HG03135 (cell line): ENCODE measurements around the gene NKIRAS2.

Experiments used
- ATAC-seq: cut with Tn5 transposase; IDR thresholded peaks from one replicate; pipeline ENCODE4 v1.9.1; 2021; ENCODE audit warnings: mild to moderate bottlenecking, moderate library complexity; ENCODE audit not compliant: unreplicated experiment

The NKIRAS2 gene

DNA sequence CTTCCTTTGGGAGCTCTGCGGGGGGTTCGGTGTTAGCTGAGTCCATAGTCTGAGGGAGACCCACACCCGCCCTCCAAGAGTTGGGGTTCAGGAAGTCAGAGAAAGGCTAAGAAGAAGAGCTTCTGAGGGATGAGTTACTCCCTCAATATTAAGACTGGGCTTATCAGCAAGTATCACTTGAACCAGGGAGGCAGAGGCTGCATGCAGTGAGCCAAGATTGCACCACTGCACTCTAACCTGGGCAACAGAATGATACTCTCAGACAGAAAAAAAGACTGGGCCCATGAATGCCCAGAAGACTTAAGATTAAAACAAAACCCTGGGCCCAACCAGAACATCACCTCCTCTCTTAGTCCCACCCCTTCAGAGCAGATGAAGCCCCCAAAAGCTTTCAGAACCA lies 6.0 kb downstream of the NKIRAS2 start:
- no peak for ATAC-seq

DNA sequence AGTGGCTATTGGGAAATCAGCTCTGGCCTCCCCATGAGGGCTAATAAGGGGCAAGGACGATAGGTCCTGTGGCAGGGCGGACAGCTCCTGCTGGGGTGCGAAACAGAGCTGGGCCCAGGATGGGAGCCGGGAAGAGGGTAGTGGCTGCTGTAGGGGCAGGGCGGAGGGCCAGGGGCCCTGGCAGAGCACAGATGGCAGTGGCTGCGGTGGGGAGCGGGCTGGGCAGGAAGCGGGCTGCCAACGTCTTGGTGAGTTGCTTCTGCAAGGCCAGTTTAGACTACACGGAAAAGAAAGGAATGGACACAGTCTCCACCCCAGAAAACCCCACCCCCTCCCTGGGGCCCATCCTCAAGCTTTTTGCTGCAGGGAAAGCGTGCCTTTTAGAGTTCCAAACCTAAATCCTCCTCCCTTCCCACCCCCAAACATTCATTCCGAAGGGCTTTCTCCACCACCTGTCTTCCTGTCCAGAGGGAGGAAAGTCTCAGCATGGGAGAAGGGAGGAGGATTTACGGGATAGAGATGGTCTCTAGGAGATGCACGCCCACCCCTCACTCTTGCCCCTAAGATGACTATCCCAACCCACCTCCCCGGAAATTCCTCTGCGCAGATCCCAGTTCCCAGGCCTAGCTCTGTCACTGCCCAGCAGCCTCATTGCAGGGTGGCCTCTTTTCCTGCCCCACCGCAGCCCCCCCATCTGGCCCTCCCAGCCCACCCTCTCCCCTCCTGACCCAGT lies 7.1 kb downstream of the NKIRAS2 start:
- no peak for ATAC-seq

DNA sequence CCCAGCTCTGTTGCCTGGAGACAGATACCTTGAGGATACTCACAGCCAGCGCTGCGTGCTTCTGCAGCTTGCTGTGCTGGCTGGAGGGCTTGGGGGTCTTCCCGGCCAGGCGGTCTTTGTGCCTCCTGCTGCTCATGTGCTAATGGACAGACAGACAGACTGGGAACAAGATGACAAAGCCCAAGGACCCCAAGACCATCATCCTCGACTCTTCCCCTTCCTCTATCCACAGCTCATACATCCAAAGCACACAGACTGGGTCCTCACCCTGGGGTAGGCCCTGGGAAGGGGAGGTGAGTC lies 7.7 kb downstream of the NKIRAS2 start:
- ATAC-seq = no peak

DNA sequence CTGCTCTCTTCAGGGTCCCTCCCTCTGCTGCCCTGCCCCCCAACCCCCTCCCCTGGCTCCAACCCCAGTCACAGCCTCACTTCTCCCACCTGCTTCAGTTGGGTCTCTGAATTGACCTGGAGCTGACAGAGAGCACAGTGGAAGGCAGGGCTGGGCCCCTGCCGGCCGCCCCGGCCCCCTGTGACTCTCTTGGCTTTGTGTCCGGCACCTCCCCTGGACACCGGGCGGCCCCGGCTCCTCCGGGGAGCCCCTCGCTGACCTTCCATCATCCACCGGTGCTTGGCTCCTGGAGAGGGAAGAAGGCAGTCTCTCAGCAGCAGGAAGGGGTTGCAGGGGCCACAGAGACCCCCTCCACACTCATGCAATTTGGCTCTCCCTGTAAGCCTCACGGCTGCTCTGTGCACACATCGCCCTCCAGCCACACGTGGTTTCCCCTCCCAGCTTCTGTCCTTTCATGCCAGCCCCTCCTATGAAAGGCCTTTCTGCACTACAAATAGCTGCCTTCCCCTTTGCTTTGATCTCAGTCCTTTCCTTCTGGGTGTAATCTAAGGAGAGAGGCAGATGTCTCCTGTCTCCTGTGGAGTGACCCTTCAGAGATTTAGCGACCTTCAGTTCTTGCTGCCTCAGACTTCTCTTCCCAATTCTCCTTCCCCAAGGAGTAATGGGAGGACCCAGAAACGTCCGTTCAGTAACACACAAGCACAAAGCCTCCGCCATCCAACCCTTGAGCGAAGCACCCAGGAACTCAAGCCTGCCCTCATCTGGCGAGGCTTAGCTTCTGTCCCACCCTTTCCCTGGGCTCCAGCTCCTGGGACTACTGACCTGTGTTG lies 8.3 kb downstream of the NKIRAS2 start:
- no peak for ATAC-seq

DNA sequence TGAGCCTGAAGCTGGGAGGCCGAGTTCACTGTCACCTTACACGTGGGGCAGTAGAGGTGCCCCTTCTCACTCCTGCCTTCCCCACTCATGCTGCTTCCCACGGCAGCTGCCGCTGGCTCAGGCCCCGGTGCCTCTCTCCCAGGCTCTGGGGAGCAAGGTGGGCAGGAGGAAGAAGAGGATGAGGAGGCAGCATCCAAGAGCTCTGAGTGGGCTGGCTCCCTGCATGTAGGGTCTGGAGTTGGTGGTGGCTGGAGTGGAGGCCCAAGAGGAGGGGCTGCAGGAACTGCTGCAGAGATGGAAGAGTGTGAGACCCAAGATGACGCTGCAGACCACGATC lies 8.9 kb downstream of the NKIRAS2 start:
- ATAC-seq = no peak

DNA sequence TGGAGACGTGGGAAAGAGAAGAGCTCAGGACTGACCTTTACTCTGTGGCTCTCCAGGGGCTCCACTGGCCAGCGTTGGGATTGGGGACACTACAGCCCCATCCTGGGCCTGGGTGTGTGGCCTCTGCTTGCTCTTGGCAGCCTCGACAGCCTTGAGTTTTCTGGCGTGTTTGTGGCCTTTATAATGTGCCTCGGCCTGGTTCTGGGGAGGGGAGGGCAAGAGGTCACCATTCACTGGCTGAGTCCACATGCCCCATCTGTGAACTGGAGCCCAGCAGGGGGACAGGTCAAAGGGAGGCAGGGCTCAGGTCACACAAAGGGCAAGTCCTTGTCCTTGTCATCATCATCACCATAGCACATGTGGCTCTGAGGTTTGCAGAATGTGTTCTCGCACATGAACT lies 11.7 kb downstream of the NKIRAS2 start:
- no peak for ATAC-seq

DNA sequence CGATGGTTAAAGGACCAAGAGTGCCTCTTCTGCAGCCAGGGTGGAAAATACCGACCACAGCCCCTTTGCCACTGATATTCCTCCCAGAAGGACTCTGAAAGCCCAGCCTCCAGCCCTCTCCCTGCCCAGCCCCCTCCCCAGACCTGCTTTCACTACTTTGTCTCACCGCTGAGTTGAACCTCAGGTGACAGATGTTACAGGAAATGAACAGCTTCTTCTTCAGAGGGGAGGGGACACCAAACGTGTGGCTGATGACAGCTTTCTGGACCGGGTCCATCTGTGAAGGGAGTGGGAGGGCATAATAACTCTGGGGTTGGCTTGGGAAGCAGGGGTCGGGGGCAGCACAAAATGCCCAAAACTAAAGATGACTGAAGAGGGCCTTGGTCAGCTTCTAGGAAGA lies 14.2 kb downstream of the NKIRAS2 start:
- no peak for ATAC-seq

DNA sequence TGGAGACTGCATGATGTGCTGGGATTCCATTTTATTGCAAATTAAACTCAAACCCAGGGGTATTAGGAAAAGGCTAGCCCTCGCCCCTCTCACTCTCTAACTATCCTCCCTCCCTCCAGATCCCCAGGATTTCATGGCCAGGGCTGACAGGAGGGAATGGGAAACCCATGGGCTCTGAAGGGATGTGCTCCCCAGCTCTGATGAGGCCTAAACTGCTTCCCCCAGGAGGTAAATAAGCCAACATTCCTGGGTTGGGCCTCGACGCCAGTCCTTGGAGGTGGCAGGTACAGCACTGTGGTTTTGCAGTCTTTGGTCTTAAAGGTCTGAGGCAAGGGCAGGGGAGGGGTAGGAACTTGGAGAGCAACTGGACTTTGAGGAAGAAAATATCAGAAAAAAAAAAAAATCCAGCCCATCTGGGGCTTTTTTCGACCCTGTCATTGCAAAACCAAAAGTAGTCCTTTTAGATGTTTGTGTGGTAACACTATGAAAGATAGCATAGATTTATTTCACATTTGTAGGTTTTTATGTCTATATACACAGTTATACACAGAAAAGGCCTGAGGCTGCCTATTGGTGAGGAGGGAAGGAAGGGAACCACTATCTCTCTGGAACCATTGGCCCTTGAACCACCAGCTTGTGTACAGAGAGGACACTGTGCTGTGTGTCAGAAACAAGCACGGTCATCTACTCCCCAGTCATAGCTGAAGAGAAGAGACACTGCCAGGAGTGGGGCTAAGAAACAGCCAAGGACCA lies 18.5 kb downstream of the NKIRAS2 start:
- no peak for ATAC-seq

DNA sequence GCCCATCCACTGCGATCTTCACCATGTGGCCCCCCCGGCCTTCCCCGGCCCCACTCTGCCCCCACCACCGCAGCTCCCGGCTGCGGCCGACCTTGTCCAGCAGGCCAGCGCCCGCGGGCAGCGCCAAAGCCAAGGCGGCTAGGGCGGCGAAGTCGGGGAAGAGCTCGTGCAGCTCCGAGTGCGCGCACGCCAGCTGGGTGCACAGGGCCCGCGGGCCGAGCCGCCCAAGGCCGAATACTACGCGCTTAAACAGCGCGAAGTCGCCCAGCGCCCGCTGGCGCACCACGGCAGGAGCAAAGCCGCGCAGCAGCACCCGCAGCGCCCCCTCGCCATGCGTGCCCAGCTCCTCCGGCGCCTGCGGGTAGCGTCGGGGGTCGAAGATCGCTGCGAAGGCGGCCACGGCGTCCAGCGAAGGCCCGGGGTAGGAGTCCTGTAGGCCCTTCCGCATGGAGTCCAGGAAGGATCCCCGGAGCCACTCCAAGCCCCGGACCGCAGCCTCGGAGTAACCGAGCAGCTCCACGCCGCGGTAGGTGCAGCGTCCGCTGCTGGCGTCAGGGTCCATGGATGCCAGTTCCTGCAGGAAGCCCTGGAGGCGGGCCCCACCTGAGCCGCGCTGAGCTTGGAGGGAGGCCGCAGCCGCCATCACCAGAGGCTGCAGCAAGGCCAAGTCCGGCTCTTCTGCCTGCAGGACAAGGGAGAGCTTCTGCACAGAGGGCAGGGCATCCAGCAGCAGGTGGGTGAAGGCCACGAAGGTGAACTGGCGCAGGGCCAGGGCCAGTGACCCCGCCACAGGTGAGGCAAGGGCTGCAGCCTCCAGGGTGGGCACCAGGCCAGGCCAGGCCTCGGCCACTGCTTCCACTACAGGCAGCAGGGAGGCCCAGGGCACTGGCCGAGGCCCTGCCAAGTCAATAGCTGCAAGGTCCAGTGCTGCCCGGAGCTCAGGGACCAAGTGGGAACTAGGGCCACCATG lies 20.2 kb downstream of the NKIRAS2 start:
- ATAC-seq = no peak

DNA sequence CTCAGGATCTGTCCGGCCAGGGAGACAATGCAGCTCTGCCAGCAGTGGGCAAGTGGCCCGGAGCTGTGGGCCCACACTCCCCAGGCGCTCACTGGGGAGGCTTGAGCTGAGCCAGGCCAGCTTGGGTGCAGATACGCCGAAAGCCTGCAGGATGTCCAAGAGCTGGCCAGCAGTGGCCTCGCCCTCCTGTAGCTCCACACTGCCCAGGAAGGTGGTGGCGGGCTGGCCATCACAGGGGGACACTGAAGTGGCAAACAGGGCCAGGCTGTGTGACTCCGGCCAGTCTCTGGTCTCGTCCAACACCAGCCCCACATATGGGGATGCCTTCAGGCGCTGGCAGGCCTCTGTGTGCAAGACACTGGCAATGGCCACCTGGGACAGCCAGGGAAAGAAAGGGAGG lies 20.9 kb downstream of the NKIRAS2 start:
- ATAC-seq = no peak

DNA sequence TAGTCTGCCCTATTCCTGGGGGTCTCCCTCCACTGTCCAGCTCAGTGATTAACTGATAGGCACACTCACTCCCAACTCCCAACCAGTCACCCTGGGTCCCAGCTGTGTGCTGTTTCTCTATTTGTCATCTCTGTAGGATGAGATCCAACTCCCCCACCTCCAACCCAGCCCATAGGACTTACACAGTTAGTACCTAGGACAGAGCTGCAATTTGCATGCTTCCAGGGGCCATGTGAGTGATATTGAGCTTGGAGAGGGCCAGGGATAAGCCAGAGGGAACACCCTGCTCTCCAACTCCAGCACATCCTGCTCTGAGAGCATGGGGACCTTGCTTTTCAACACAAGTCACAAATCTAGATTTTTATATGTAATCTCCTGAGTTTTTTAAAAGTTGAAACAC lies 21.7 kb downstream of the NKIRAS2 start:
- no peak for ATAC-seq

DNA sequence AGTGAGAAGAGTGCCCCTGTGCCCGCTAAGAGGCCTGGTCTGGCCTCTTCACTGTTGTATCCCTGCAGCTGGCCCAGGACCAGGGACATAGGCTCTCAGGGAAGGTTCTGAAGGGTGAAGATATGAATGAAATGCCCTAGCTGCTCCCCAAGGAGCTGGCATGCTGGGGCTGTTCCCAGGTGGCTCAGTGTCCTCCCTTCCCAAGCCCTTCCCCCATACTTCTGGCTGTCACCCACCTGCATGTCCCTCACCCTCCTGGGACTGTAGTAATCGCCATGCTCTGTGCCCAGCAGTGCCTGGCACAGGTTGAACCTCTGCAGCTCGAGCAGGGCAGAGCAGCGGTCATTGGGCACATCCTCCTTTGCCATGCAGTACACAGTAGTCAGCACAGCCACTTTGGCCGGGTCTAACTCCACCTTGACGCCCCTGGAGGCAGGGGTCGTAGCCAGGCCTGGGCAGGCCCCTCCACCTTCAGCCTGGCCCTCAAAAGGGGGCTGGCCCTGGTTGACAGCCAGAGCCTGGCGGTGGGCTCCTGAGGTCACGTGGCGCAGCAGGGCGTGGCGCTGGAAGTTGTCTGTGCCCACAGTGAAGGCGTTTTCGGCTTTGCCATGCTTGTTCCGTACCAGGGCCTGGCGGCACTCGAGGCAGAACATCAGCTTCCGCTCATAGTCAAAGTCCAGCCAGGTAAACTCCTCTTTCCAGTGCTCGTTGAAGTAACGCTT lies 22.9 kb downstream of the NKIRAS2 start:
- no peak for ATAC-seq

DNA sequence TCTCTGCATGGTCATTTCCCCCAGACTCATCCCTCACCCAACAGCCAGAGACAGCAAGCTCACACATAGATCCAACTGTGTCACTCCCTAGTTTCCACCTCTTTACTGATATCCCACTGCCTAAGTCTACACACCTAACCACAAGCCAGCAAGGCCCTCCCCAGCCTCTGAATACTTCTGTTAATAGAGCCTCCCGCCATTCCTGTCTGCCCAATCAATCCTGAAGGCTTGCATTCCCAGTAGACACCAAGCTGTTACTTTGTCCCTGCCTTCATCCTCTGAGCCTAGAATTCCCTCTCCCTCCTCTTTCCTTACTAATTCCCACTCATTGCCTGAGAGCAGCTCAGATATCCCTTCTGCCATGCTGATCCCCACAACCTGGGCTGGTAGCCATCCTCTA lies 25.8 kb downstream of the NKIRAS2 start:
- ATAC-seq = no peak

DNA sequence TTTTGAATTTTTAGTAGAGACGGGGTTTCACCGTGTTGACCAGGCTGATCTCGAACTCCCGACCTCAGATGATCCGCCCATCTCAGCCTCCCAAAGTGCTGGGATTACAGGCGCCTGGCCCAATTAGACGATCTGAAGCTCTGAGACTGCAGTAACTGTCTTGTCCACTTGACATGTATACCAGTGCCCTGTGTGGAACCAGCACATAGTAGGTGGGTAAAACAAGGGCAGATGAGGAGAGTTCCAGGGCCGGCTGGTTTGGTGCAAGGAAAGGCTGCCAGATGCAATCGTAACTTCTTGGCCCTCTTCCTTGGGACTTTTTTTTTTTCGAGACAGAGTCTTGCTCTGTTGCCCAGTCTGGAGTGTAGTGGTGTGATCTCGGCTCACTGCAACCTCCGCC lies 27.5 kb downstream of the NKIRAS2 start:
- no peak for ATAC-seq

DNA sequence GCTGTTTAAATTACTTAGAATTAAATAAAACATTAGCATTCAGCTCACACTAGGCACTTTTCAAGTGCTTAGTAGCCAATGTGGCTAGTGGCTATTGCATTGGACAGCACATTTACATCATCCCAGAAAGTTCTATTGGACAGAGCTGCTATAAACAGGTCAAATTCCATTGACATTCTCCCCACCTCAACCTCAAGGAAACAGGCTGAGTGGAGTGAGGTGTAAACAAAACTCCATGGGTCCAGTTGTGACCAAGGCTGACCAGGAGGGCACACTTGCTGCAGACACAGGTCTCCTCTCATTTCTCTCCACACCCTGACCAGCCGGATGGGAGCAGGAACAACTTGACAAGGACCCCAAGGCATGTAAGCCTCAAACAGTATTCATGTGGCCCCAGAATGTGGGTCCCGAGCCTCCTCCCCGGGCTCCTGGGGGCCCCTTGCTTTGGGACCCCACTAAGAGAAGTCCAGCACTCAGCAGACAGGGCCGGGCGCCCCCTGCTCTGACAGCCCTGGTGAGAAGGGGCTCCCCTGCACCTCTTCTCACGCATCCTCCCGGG lies 30.0 kb downstream of the NKIRAS2 start:
- no peak for ATAC-seq

DNA sequence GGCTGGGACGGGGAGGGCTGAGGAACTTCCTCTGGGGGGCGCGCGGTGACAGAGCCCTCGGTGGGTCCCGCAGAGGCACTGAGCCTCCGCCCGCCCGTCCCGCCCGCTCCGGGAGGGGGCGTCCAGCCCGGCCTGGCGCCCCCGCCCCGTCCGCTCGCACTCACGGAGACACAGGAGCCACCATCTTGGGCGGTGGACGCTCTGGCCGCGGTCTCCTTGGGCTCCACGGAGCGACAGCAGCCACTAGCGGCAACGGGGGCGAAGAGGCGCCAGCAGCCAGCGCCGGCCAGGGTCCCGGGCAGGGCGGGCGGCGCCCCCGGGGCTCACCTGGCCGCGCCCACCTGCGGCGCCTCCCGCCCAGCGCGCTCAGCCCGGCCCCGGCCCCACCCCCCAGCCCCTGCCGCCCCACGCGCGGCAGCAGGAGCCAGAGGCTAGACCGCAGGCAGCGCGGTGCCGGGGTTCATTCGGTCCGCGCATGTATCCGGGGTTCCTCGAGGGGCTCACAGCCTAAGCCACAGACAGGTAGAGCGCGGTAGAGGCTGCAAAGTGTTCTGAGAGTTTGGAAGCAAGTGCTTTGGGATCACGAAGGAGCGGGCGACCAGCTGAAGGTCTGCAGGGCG lies 30.6 kb downstream of the NKIRAS2 start, which contains the start of gene C17orf113:
Gene C17orf113, minus strand, starts transcription at position 209 of the 620 bp plus-strand sequence. CDS start 7,225 bp downstream, outside the sequence.
- ATAC-seq = no peak

DNA sequence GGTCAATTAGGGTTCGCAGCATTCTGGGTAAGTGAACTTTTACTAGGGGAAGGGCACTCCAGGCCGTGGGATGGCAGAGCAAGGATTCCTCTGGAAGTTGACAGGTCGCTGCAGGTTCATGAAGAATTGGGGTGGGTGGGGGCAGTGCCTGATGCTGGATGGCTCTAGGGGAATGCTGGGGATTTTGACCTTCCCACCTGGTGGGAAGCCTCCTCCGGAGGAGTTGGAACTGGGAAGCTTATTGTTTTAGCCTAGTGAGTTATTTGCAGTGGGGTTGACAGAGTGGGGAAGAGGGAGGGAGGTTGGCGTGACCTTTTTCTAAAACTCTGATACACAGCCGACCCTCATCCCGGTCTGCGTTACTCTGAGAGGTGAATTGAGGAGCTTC lies 31.1 kb downstream of the NKIRAS2 start:
- no peak for ATAC-seq

DNA sequence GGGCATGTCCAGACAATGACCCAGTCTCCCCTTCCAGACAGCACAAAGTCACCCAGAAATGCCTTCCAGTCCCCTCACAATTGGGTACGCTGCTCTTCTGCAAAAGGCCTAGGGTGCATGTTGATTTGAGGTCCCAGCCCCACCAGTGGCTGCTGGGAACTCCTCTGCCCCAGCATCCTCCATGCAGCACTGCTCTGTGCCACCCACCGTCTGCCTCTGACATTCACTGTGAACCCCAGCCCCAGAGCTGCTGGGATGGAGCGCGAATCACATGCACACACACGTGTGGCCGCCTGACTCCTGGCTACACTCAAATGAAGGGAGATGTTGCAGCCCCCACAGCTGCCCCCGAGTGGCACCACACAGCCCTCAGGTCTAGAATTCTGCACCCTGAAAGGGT lies 31.8 kb downstream of the NKIRAS2 start:
- no peak for ATAC-seq

DNA sequence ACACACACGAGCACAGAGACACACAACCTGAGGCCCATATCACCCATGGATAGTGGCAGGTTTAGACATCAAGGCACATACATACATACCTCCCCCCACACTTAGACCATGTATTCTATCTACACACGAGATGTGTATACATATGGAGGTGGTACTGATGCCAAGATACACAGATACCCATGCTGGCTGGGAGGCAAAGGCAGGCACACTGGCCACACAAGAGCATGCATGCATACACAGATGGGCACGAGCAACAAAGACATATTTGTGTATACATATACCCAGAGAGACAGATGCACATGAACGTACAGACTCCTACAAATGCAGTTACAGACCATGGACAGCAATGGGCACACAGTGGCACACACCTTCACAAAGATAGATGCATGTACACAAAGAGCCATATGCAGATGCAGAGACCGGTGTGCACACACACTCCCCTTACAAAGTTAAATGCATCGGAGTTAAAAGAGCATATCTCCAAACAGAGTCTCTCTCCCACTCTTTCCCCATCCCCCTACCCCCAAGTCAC lies 32.5 kb downstream of the NKIRAS2 start:
- ATAC-seq = no peak
